CD4-positive, alpha-beta memory T cell (primary cell): Measurements from ENCODE around the gene SMIM41. TPM values are rescaled to one million over a fixed set of nuclear protein-coding genes. Genes with fewer than 3 reads are reported as not detected.
A peak's percentile ranks its signal among the peaks of the same experiment; 100 is the strongest.

ENCODE experiments used
- CTCF ChIA-PET: fragments of 350-600 bp; sonication (Branson Sonifier 250); formaldehyde crosslinking; loops from one replicate; lab custom pipeline; 2021; ENCODE audit warnings: inconsistent platforms; ENCODE audit not compliant: partially characterized antibody; lab: Charles Lee
- POLR2A ChIA-PET: fragments of 350-600 bp; sonication (Branson Sonifier 250); formaldehyde crosslinking; loops from one replicate; lab custom pipeline; 2021; ENCODE audit not compliant: partially characterized antibody; lab: Charles Lee
- DNase-seq, 5 donors: peaks; one replicate each; pipeline versions ENCODE4 v3.0.0 to v3.0.0-alpha.2; 2020 to 2022; ENCODE audit warnings: mixed read lengths in 1 of 5
- H3K27ac ChIP-seq: one replicate; pipeline ENCODE4 v1.7.0; 2013; ENCODE audit warnings: low read depth, low read length
- H3K27me3 ChIP-seq: 2 replicates; pipeline ENCODE4 v1.7.0; 2013; ENCODE audit warnings: mild to moderate bottlenecking, low read length, moderate library complexity; ENCODE audit not compliant: insufficient read depth
- H3K36me3 ChIP-seq: 2 replicates; pipeline ENCODE4 v1.7.0; 2013; ENCODE audit warnings: mild to moderate bottlenecking, low read length, moderate library complexity; ENCODE audit not compliant: insufficient read depth
- H3K4me1 ChIP-seq: 2 replicates; pipeline ENCODE4 v1.7.0; 2013; ENCODE audit warnings: mild to moderate bottlenecking, low read length, moderate library complexity; ENCODE audit not compliant: insufficient read depth
- H3K4me3 ChIP-seq, 2 donors: one replicate each; pipeline ENCODE4 v1.7.0; 2013; ENCODE audit warnings: low read length in 2 of 2, mild to moderate bottlenecking in 1 of 2
- H3K9me3 ChIP-seq, 2 donors: one replicate each; pipeline ENCODE4 v1.7.0; 2013; ENCODE audit warnings: low read length in 2 of 2, control low read depth in 1 of 2; ENCODE audit not compliant: control insufficient read depth in 1 of 2
- H3K27ac Mint-ChIP-seq, 7 donors: one replicate each; pipeline ENCODE4 v1.8.0; 2020 to 2021; ENCODE audit warnings: mixed read lengths in 7 of 7, mild to moderate bottlenecking in 6 of 7, inconsistent platforms in 3 of 7, moderate library complexity in 3 of 7
- H3K27me3 Mint-ChIP-seq, 2 donors: one replicate each; pipeline ENCODE4 v1.8.0; 2020 to 2021; ENCODE audit warnings: mixed read lengths in 2 of 2
- H3K36me3 Mint-ChIP-seq, 2 donors: one replicate each; pipeline ENCODE4 v1.8.0; 2020 to 2021; ENCODE audit warnings: mixed read lengths in 2 of 2, inconsistent platforms in 1 of 2, mild to moderate bottlenecking in 1 of 2
- H3K4me1 Mint-ChIP-seq, 4 donors: one replicate each; pipeline ENCODE4 v1.8.0; 2020 to 2021; ENCODE audit warnings: mixed read lengths in 4 of 4, mild to moderate bottlenecking in 1 of 4
- H3K4me3 Mint-ChIP-seq, 8 donors: one replicate each; pipeline ENCODE4 v1.8.0; 2020 to 2021; ENCODE audit warnings: mixed read lengths in 8 of 8, mild to moderate bottlenecking in 7 of 8, moderate library complexity in 6 of 8, inconsistent platforms in 3 of 8
- H3K9me3 Mint-ChIP-seq, 8 donors: one replicate each; pipeline ENCODE4 v1.8.0; 2020 to 2021; ENCODE audit warnings: mixed read lengths in 8 of 8, mild to moderate bottlenecking in 5 of 8, inconsistent platforms in 3 of 8, moderate library complexity in 1 of 8
- intact Hi-C: fragments of 100-400 bp; cut with micrococcal nuclease; formaldehyde crosslinking; loops from one replicate; pipeline ENCODE4 v1.15.1; 2023
- polyA plus RNA-seq, 2 donors: library from polyadenylated mRNA; unstranded; fragments of 300-500 nt; fragmentation: Illumina TruSeq; gene quantifications; one replicate each; pipeline ENCODE4 v1.2.3, GENCODE V29; 2021
- total RNA-seq, 2 experiments: library from RNA; stranded (reverse); gene quantifications; one replicate each; pipeline ENCODE4 v1.2.3, GENCODE V29; 2021

SMIM41 gene
- total and polyA plus RNA-seq, 4 experiments from 2014 or later, result not detected

GRCh38 chr12:52073531-52074381, 5.7 kb upstream of the SMIM41 start:
- Mint-ChIP-seq H3K4me1 (peaks cover 37 to 48% (median 42%) of the 10 kb centered on the region in 4 donors), H3K9me3 (peaks cover 0 to 2% (median 0%) of the 10 kb centered on the region in 8 donors), H3K36me3 (peaks cover 34 to 63% of the 10 kb centered on the region in 2 donors), H3K27ac (peak overlapping the region in 4 of 7 donors; percentile 36 to 84 (median 75)), H3K27me3 (no peaks in the 10 kb centered on the region), H3K4me3 (peak overlapping the region in 2 of 8 donors; percentile 12 to 31)
- Histone ChIP-seq H3K36me3 (peaks cover 50% of the 10 kb centered on the region), H3K9me3 (no peaks in the 10 kb centered on the region), H3K4me3 (no peak overlapping the region), H3K27ac (no peak overlapping the region), H3K27me3 (no peaks in the 10 kb centered on the region), H3K4me1 (peaks cover 42% of the 10 kb centered on the region)
- CTCF ChIA-PET, result interaction anchor here (0.8 to 17.7 kb wide), 3 partner anchors 9 to 51 kb away, joined by 3 to 289 read pairs (median 3); no protein-coding TSS in a partner anchor
- POLR2A ChIA-PET, result interaction anchor here (0.7 kb wide), 1 partner anchor 41 kb away, joined by 3 read pairs; no protein-coding TSS in a partner anchor
- intact Hi-C loops, result no loop called here
- no peak for DNase-seq

GRCh38 chr12:52074971-52075724, 4.4 kb upstream of the SMIM41 start:
- peaks cover 37% of the 10 kb centered on the region for H3K4me1 ChIP-seq
- H3K27ac ChIP-seq, result no peak overlapping the region
- H3K27ac Mint-ChIP-seq, result no peak overlapping the region
- H3K4me1 Mint-ChIP-seq, result peaks cover 30 to 37% (median 33%) of the 10 kb centered on the region in 4 donors
- no peaks in the 10 kb centered on the region for H3K27me3 ChIP-seq
- intact Hi-C loops, result no loop called here
- H3K36me3 ChIP-seq, result peaks cover 50% of the 10 kb centered on the region
- H3K9me3 ChIP-seq, result no peaks in the 10 kb centered on the region
- CTCF ChIA-PET, result interaction anchor here (1.0 to 17.7 kb wide), 2 partner anchors 9 to 52 kb away, joined by 3 to 289 read pairs; no protein-coding TSS in a partner anchor
- POLR2A ChIA-PET, result no interaction called here
- no peaks in the 10 kb centered on the region for H3K27me3 Mint-ChIP-seq
- peaks cover 31 to 62% of the 10 kb centered on the region in 2 donors for H3K36me3 Mint-ChIP-seq
- no peaks in the 10 kb centered on the region for H3K9me3 Mint-ChIP-seq
- H3K4me3 ChIP-seq, result no peak overlapping the region
- DNase-seq, result no peak
- no peak overlapping the region for H3K4me3 Mint-ChIP-seq

- no peak for DNase-seq
- peaks cover 0 to under 1% (median 0%) of the 10 kb centered on the region in 8 donors for H3K9me3 Mint-ChIP-seq
- intact Hi-C loops, result no loop called here
- H3K36me3 Mint-ChIP-seq, result peaks cover 31 to 62% of the 10 kb centered on the region in 2 donors
- POLR2A ChIA-PET, result no interaction called here
- no peak overlapping the region for H3K4me3 Mint-ChIP-seq
- CTCF ChIA-PET, result interaction anchor here (1.1 to 13.4 kb wide), 4 partner anchors 8 to 73 kb away, joined by 3 to 434 read pairs (median 4); no protein-coding TSS in a partner anchor
- no peaks in the 10 kb centered on the region for H3K27me3 Mint-ChIP-seq
- no peaks in the 10 kb centered on the region for H3K9me3 ChIP-seq
- H3K36me3 ChIP-seq, result peaks cover 50% of the 10 kb centered on the region
- H3K27ac Mint-ChIP-seq, result no peak overlapping the region
- peaks cover 19 to 27% (median 19%) of the 10 kb centered on the region in 4 donors for H3K4me1 Mint-ChIP-seq
- no peaks in the 10 kb centered on the region for H3K27me3 ChIP-seq
- no peak overlapping the region for H3K27ac ChIP-seq
- peaks cover 26% of the 10 kb centered on the region for H3K4me1 ChIP-seq
- no peak overlapping the region for H3K4me3 ChIP-seq
These were observed 2.7 kb upstream of the SMIM41 start for GRCh38 chr12:52076811-52077210.

GRCh38 chr12:52078276-52078675, 1.2 kb upstream of the SMIM41 start:
- Histone ChIP-seq H3K9me3 (no peaks in the 10 kb centered on the region), H3K27ac (no peak overlapping the region), H3K4me3 (no peak overlapping the region), H3K27me3 (no peaks in the 10 kb centered on the region), H3K36me3 (peaks cover 44% of the 10 kb centered on the region), H3K4me1 (peaks cover 17% of the 10 kb centered on the region)
- Mint-ChIP-seq H3K36me3 (peaks cover 28 to 51% of the 10 kb centered on the region in 2 donors), H3K4me3 (no peak overlapping the region), H3K9me3 (peaks cover 0 to 1% (median 0%) of the 10 kb centered on the region in 8 donors), H3K27ac (peak overlapping the region in 1 of 7 donors; percentile 14), H3K4me1 (peaks cover 8 to 19% (median 10%) of the 10 kb centered on the region in 4 donors), H3K27me3 (no peaks in the 10 kb centered on the region)
- intact Hi-C loops, result no loop called here
- ChIA-PET CTCF (interaction anchor here (1.6 to 13.4 kb wide), 2 partner anchors 10 to 50 kb away, joined by 4 to 434 read pairs; no protein-coding TSS in a partner anchor), POLR2A (no interaction called here)
- no peak for DNase-seq

- H3K27ac ChIP-seq, result no peak overlapping the region
- DNase-seq, result no peak
- H3K4me1 ChIP-seq, result peaks cover 8% of the 10 kb centered on the region
- no peak overlapping the region for H3K4me3 Mint-ChIP-seq
- H3K4me3 ChIP-seq, result no peak overlapping the region
- ChIA-PET POLR2A (interaction anchor here (1.0 to 3.6 kb wide), 3 partner anchors 11 to 55 kb away, joined by 3 to 23 read pairs (median 8); partner anchors contain the start of gene ATG101), CTCF (interaction anchor here (0.9 to 13.4 kb wide), 6 partner anchors 10 to 88 kb away, joined by 3 to 434 read pairs (median 4); partner anchors contain the start of genes ATG101 and TAMALIN)
- peaks cover 0 to 2% of the 10 kb centered on the region in 2 donors for H3K27me3 Mint-ChIP-seq
- peaks cover 4 to 11% (median 8%) of the 10 kb centered on the region in 4 donors for H3K4me1 Mint-ChIP-seq
- no peaks in the 10 kb centered on the region for H3K27me3 ChIP-seq
- H3K27ac Mint-ChIP-seq, result peak overlapping the region in 2 of 7 donors; percentile 29 to 75
- intact Hi-C loops, result no loop called here
- peaks cover 18 to 32% of the 10 kb centered on the region in 2 donors for H3K36me3 Mint-ChIP-seq
- H3K36me3 ChIP-seq, result peaks cover 24% of the 10 kb centered on the region
- no peaks in the 10 kb centered on the region for H3K9me3 ChIP-seq
- peaks cover 0 to 1% (median 0%) of the 10 kb centered on the region in 8 donors for H3K9me3 Mint-ChIP-seq
These were observed 1.1 kb downstream of the SMIM41 start for GRCh38 chr12:52080403-52081251.

GRCh38 chr12:52081263-52081733, 1.8 kb downstream of the SMIM41 start:
- Mint-ChIP-seq H3K36me3 (peaks cover 13 to 27% of the 10 kb centered on the region in 2 donors), H3K9me3 (peaks cover 0 to 1% (median 0%) of the 10 kb centered on the region in 8 donors), H3K27ac (peak overlapping the region in 1 of 7 donors; percentile 21), H3K4me1 (peaks cover 4 to 11% (median 8%) of the 10 kb centered on the region in 4 donors), H3K4me3 (no peak overlapping the region), H3K27me3 (peaks cover 0 to 5% of the 10 kb centered on the region in 2 donors)
- POLR2A ChIA-PET, result interaction anchor here (1.0 to 3.6 kb wide), 3 partner anchors 11 to 56 kb away, joined by 3 to 23 read pairs (median 8); partner anchors contain the start of gene ATG101
- intact Hi-C loops, result no loop called here
- peaks cover 8% of the 10 kb centered on the region for H3K4me1 ChIP-seq
- no peak for DNase-seq
- no peaks in the 10 kb centered on the region for H3K9me3 ChIP-seq
- H3K36me3 ChIP-seq, result peaks cover 17% of the 10 kb centered on the region
- no peak overlapping the region for H3K4me3 ChIP-seq
- H3K27me3 ChIP-seq, result no peaks in the 10 kb centered on the region
- no peak overlapping the region for H3K27ac ChIP-seq
- CTCF ChIA-PET, result interaction anchor here (0.9 to 13.4 kb wide), 8 partner anchors 11 to 89 kb away, joined by 3 to 434 read pairs (median 5); partner anchors contain the start of genes ATG101 and TAMALIN
